Right lobe of liver (tissue), 6 donors: Measurements from ENCODE around the gene FPR2. TPM values are rescaled to one million over a fixed set of nuclear protein-coding genes. Genes with fewer than 3 reads are reported as not detected.

Experiments used
- ATAC-seq, 4 donors: fragments of 200-7000 bp; cut with Tn5 transposase; one replicate each; pipeline ENCODE4 v1.9.1; 2020; ENCODE audit warnings: mild to moderate bottlenecking in 4 of 4, moderate library complexity in 4 of 4
- DNase-seq, 3 donors: peaks; one replicate each; pipeline ENCODE4 v3.0.0-alpha.2; 2020
- H3K27ac ChIP-seq, 3 donors: fragments of 200-600 bp; one replicate each; pipeline ENCODE4 v1.8.0; 2022
- H3K27me3 ChIP-seq, 2 donors: fragments of 200-600 bp; one replicate each; pipeline ENCODE4 v1.8.0; 2022
- H3K36me3 ChIP-seq, 4 donors: fragments of 200-600 bp; sonication (generic) in 1 of 4; one replicate each; pipeline versions ENCODE4 v1.5.1 to v1.8.0; 2017 to 2022; ENCODE audit warnings: control low read depth in 1 of 4
- H3K4me1 ChIP-seq, 4 donors: fragments of 200-600 bp; sonication (generic) in 1 of 4; one replicate each; pipeline versions ENCODE4 v1.5.1 to v1.8.0; 2017 to 2022; ENCODE audit warnings: control low read depth in 1 of 4
- H3K4me3 ChIP-seq, 3 donors: fragments of 200-600 bp; one replicate each; pipeline ENCODE4 v1.8.0; 2022
- H3K9me3 ChIP-seq, 4 donors: fragments of 200-600 bp; sonication (generic) in 1 of 4; one replicate each; pipeline versions ENCODE4 v1.5.1 to v1.8.0; 2017 to 2022; ENCODE audit warnings: control low read depth in 1 of 4
- POLR2A ChIP-seq: fragments of 450-650 bp; IDR thresholded peaks from one replicate; pipeline ENCODE4 v1.6.1; 2017; ENCODE audit warnings: antibody characterized with exemption, mild to moderate bottlenecking
- WGBS: methylation state at CpG from one replicate; pipeline ENCODE4 v1.1.6; 2018; ENCODE audit warnings: low coverage, low lambda C conversion rate; ENCODE audit not compliant: insufficient coverage; ENCODE audit errors: missing lambda C conversion rate; 5-methylcytosine and 5-hydroxymethylcytosine counted together
- intact Hi-C, 2 donors: fragments of 100-400 bp; cut with DNase I; formaldehyde crosslinking; loops; one replicate each; pipeline versions ENCODE4 v1.11.2 to v1.14.1; 2022
- long read RNA-seq: library from polyadenylated mRNA; unstranded; transcript quantifications from one replicate; pipeline ENCODE4 v2.0.0, GENCODE V29; 2019
- total RNA-seq, 6 experiments: library from RNA; depleted of rRNA in 2 of 6; stranded (reverse); fragments of >200 nt in 2 of 6; fragmentation: NEBNext Ultra II Directional in 3 of 6; extraction: Animal tissue kit (Norgen Biotek cat#: 25700) in 3 of 6; gene quantifications; one replicate each; pipeline versions ENCODE4 v1.1.0 to v1.2.4, GENCODE V29; 2016 to 2023
- TF ChIP-seq, protein P1 (sequence below), 4 donors: fragments of 200-600 bp in 3 of 4; fragments of 450-650 bp in 1 of 4; IDR thresholded peaks; one replicate each; pipeline versions ENCODE4 v1.5.1 to v1.8.0; 2016 to 2022; ENCODE audit warnings: antibody characterized with exemption in 4 of 4, mild to moderate bottlenecking in 2 of 4
- donor health status: DM: no; HTN: yes; CAD: no.
- donor health status: DM: no; HTN: no; CAD: no.
- donor health status: DM: no; HTN: no; CAD: no.
- donor health status: DM: no; HTN: yes; CAD: no.
- donor health status: DM: no; HTN: yes; CAD: no.

The FPR2 gene
- total RNA-seq = 1 to 10 TPM in 3 of 6 experiments, under 1 TPM in 3; 0.75 to 1.6 (median 1.1) TPM
- long read RNA-seq = 0 reads

DNA sequence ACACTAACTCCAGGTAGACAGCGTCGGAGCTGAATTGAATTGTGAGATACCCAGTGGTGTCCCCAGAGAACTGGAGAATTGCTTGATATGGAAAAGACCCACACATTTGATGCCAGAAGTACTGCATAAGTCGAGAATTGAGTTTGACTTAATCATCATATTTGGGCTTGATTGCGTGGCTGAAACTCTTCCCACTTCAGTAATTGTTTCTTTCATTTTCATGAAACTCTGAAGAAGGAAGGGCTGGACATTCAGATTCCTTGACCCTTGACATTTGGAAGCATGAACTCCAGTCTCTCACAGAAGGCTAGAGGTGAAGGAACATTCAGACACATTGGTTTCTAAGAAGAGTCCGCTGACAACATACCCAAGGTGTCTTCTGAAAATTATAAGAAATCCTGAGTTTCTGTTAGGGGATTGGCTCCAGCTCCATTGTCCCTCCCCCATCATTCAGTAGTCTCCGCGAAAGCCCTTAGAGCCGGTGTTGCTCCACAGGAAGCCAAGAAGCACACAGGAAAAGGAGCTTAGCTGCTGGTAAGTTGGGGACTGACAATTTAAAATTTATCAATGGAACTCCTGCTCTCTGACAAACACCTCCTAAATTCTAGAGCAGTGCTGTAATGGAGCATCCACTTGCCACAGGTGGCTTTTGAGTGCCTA, at the start of gene FPR2:
Gene FPR2, plus strand, starts transcription at position 484 of the 660 bp plus-strand sequence. CDS start 7,479 bp downstream, outside the sequence.
- 37% methylated on average over 8 of the region's 8 CpGs for WGBS
- TF ChIP-seq, protein P1, sequence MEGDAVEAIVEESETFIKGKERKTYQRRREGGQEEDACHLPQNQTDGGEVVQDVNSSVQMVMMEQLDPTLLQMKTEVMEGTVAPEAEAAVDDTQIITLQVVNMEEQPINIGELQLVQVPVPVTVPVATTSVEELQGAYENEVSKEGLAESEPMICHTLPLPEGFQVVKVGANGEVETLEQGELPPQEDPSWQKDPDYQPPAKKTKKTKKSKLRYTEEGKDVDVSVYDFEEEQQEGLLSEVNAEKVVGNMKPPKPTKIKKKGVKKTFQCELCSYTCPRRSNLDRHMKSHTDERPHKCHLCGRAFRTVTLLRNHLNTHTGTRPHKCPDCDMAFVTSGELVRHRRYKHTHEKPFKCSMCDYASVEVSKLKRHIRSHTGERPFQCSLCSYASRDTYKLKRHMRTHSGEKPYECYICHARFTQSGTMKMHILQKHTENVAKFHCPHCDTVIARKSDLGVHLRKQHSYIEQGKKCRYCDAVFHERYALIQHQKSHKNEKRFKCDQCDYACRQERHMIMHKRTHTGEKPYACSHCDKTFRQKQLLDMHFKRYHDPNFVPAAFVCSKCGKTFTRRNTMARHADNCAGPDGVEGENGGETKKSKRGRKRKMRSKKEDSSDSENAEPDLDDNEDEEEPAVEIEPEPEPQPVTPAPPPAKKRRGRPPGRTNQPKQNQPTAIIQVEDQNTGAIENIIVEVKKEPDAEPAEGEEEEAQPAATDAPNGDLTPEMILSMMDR (IDR thresholded peaks at IDR 0.05) = no peak
- peak; percentile 22 for TF ChIP-seq POLR2A
- intact Hi-C loops = no loop called here
- Histone ChIP-seq H3K27ac (no peak within 1 kb of the TSS), H3K9me3 (no peaks in the 10 kb centered on the region), H3K27me3 (no peaks in the 10 kb centered on the region), H3K4me3 (peak within 1 kb of the TSS in 1 of 3 donors; percentile 8), H3K4me1 (no peaks in the 10 kb centered on the region), H3K36me3 (no peaks in the 10 kb centered on the region)
- ATAC-seq (peak in 3 of 4 donors; percentile 37 to 55 (median 52)), DNase-seq (peak in 1 of 3 donors; percentile 44)

- TF ChIP-seq, protein P1 (IDR thresholded peaks at IDR 0.05) = no peak
- TF ChIP-seq POLR2A = no peak
- Histone ChIP-seq H3K9me3 (no peaks in the 10 kb centered on the region), H3K27ac (no peak overlapping the region), H3K27me3 (no peaks in the 10 kb centered on the region), H3K4me1 (no peaks in the 10 kb centered on the region), H3K36me3 (no peaks in the 10 kb centered on the region), H3K4me3 (no peak overlapping the region)
- no CpG with 5 or more reads among the region's 1 CpG for WGBS
- DNase-seq (no peak), ATAC-seq (no peak)
- intact Hi-C loops = no loop called here
Observed at GRCh38 chr19:51711702-51712101, 49.3 kb upstream of the FPR2 start.

- intact Hi-C loops = no loop called here
- TF ChIP-seq POLR2A = no peak
- TF ChIP-seq, protein P1 (IDR thresholded peaks at IDR 0.05) = no peak
- Histone ChIP-seq H3K9me3 (no peaks in the 10 kb centered on the region), H3K4me3 (no peak overlapping the region), H3K27me3 (no peaks in the 10 kb centered on the region), H3K36me3 (no peaks in the 10 kb centered on the region), H3K27ac (no peak overlapping the region), H3K4me1 (no peaks in the 10 kb centered on the region)
- DNase-seq (peak in 1 of 3 donors; percentile 8), ATAC-seq (no peak)
- WGBS = 40% methylated on average over 9 of the region's 9 CpGs
Observed at GRCh38 chr19:51712461-51713081, 48.4 kb upstream of the FPR2 start.

DNA sequence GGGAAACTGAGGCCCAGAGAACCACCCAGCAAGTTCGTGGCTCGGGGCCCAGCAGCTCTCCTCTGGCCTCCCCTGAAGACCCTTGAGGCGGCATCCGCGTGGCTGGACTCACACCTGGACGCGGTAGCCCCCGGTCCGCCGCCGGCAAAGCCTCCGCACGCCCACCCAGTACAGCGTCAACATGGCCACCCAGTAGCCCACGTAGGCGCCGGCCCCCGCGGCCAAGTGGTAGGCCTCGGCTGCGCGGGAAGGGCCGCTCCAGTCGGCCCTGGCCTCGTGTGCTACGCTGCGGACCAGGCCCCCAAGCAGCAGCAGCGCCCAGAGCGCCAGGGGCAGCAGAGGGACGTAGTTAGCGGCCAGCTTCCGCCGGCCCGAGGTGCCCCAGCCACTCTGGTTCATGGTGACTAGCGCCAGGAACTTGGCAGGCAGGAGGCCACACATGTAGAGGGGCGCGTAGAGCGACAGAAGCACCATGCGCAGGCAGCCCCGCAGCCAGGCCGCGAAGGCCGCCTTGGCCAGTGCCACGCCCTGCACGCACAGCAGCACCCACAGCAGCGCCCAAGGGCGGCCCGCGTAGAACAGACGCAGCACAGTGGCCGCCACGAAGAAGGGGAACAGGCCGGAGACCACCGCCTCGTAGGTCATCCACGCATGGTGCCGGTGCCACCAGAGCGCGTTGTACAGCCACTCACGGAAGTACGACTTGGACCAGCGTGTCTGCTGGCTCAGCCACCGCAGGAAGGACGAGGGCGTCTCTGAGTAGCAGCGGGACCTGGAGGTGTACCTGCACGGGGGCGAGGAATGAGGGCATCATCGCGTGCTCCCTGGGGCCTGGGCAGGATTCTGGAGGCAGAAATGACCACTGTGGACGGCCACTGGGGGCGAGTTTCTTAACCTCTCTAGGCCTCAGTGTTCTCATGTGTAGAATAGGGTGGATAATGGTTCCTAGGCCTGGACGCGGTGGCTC, 47.4 kb upstream of the FPR2 start:
- Histone ChIP-seq H3K4me1 (no peaks in the 10 kb centered on the region), H3K4me3 (no peak overlapping the region), H3K36me3 (no peaks in the 10 kb centered on the region), H3K27ac (no peak overlapping the region), H3K27me3 (no peaks in the 10 kb centered on the region), H3K9me3 (no peaks in the 10 kb centered on the region)
- intact Hi-C loops = no loop called here
- peak in 1 of 3 donors; percentile 44 for DNase-seq
- peak in 1 of 4 donors; percentile 32 for ATAC-seq
- TF ChIP-seq, protein P1 (IDR thresholded peaks at IDR 0.05) = no peak
- no peak for TF ChIP-seq POLR2A
- WGBS = 93% methylated on average over 16 of the region's 74 CpGs
